ENCODE results near the gene MXD3.

DNA sequence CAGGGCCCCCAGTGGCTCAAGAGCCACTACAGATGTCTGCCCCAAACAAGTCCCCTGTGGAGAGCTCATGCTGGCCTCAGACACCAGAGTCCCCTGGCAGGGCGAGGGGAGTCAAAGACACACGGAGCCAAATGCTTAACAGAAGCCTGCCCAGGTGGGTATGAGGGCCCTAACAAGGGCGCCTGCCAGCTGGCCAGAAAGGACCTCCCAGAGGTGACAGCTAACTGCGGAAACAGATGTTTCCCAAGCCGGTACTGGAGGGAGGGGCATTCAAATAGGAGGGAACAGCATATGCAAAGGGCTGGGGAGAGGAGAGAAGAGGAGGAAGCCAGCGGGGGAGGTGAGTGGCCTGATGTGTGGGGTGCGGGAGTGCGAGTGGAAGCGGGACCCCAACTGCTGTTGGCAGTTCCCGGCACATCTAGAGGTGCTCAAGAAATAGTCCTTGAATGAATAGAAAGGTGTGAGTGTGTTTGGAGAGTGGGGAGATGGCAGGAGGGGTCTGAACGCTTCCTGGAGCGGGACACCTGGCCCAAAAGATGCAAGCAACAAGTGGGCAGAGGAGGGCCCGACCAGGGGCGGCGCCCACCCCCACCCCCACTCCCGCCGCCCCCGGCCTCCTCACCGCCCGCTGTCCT is 824 bp downstream of the MXD3 start:
- TF ChIP-seq, protein P1, sequence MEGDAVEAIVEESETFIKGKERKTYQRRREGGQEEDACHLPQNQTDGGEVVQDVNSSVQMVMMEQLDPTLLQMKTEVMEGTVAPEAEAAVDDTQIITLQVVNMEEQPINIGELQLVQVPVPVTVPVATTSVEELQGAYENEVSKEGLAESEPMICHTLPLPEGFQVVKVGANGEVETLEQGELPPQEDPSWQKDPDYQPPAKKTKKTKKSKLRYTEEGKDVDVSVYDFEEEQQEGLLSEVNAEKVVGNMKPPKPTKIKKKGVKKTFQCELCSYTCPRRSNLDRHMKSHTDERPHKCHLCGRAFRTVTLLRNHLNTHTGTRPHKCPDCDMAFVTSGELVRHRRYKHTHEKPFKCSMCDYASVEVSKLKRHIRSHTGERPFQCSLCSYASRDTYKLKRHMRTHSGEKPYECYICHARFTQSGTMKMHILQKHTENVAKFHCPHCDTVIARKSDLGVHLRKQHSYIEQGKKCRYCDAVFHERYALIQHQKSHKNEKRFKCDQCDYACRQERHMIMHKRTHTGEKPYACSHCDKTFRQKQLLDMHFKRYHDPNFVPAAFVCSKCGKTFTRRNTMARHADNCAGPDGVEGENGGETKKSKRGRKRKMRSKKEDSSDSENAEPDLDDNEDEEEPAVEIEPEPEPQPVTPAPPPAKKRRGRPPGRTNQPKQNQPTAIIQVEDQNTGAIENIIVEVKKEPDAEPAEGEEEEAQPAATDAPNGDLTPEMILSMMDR (IDR thresholded peaks at IDR 0.05; ENCODE audit: low read length) = no peak
- TF ChIP-seq EZH2 (optimal IDR thresholded peaks at IDR 0.05; ENCODE audit: low read depth, low read length) = no peak
- no peak for TF ChIP-seq EZH2phosphoT487 (IDR thresholded peaks at IDR 0.05; ENCODE audit: low read length)

All from MM.1S (cell line).